ENCODE data around the gene SMIM44.

DNA sequence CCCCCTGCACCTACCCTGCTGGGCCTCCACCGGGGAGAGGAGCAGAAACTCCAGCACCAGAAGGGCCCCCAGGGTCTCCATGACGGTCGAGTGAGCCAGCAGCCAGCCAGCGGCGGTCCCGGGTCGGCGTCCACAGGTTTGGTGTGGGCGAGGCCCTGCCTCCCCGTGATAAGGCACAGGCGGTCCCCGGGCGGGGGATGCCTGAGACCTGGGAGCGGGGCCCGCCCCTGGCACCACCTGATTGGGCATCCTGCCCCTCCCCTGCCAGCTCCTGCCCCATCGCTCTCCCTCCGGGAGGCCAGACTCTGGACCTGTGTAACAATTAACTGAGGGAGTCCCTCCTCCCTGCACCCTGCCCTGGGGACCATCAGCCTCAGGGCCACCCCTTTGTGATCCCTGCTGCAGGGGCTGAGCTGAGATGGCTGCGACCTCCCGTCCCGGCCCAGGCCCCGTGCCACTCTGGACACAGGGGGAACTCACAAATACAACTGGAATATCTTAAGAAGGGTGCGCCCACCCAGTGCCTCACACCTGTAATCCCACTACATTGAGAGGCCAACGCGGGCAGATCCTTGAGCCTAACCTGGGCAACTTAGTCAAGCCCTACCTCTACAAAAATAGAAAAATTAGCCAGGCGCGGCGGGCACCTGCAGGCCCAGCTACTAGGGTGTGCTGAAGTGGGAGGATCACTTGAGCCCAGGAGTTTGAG lies 2.7 kb downstream of the SMIM44 start, which contains the start of gene SMIM24:
- TF ChIP-seq, protein P1, sequence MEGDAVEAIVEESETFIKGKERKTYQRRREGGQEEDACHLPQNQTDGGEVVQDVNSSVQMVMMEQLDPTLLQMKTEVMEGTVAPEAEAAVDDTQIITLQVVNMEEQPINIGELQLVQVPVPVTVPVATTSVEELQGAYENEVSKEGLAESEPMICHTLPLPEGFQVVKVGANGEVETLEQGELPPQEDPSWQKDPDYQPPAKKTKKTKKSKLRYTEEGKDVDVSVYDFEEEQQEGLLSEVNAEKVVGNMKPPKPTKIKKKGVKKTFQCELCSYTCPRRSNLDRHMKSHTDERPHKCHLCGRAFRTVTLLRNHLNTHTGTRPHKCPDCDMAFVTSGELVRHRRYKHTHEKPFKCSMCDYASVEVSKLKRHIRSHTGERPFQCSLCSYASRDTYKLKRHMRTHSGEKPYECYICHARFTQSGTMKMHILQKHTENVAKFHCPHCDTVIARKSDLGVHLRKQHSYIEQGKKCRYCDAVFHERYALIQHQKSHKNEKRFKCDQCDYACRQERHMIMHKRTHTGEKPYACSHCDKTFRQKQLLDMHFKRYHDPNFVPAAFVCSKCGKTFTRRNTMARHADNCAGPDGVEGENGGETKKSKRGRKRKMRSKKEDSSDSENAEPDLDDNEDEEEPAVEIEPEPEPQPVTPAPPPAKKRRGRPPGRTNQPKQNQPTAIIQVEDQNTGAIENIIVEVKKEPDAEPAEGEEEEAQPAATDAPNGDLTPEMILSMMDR (IDR thresholded peaks at IDR 0.05) = no peak
- peak; percentile 94 to 96 for TF ChIP-seq POLR2A (IDR thresholded peaks at IDR 0.05)

Data from Peyer's patch (tissue), 4 donors.